K562 (cell line): ENCODE data around the gene NACC1. TPM values are rescaled to one million over a fixed set of nuclear protein-coding genes. Genes with fewer than 3 reads are reported as not detected.

Experiments used
- ATAC-seq: fragments of 200-7000 bp; cut with Tn5 transposase; 3 replicates; pipeline ENCODE4 v1.9.1; 2020; ENCODE audit warnings: moderate library complexity
- BruUV-seq: library from RNA; stranded (reverse); fragments of 400-500 nt; replicated peaks from 2 replicates; lab custom pipeline; 2021; lab: Mats Ljungman, UMichigan
- CTCF ChIA-PET: fragments of 300-600 bp; formaldehyde crosslinking; extraction: SDS; loops from one replicate; lab custom pipeline; 2021; ENCODE audit warnings: low intra/inter-chr PET ratio; lab: Yijun Ruan, JAX
- POLR2A ChIA-PET: fragments of 300-600, 350-650 bp; sonication (Branson Sonifier 250); formaldehyde crosslinking; extraction: SDS; loops from one replicate; lab custom pipeline; 2021; ENCODE audit warnings: antibody characterized with exemption, inconsistent platforms; lab: Yijun Ruan, JAX
- DNase-seq, 4 experiments: peaks; one replicate each; pipeline versions ENCODE4 v3.0.0 to v3.0.0-alpha.2; 2011 to 2018; ENCODE audit warnings: low spot score in 3 of 4, mixed read lengths in 3 of 4; ENCODE audit errors: extremely low read depth in 1 of 4
- FAIRE-seq: peaks from 2 replicates; lab custom pipeline; 2011; peaks lifted over from hg19 to GRCh38; lab: Jason Lieb, UNC
- H2AFZ ChIP-seq: 2 replicates; pipeline ENCODE4 v1.6.0; 2011; ENCODE audit warnings: low read depth, low read length, control low read depth, inconsistent platforms
- H3K27ac ChIP-seq: fragments of 200-600 bp; 3 replicates; pipeline ENCODE4 v1.8.0; 2011; ENCODE audit warnings: low read depth, mild to moderate bottlenecking, control low read depth, inconsistent platforms, low read length, moderate library complexity, mixed read lengths; ENCODE audit errors: extremely low read depth
- H3K27me3 ChIP-seq, 2 experiments: fragments of 300-600 bp in 1 of 2; 2 replicates in 1 of 2; 3 replicates in 1 of 2; pipeline versions ENCODE4 v1.6.0 to v1.8.0; 2011; ENCODE audit warnings: inconsistent platforms in 2 of 2, low read length in 2 of 2, mild to moderate bottlenecking in 1 of 2, mixed read lengths in 1 of 2, moderate library complexity in 1 of 2; ENCODE audit not compliant: control insufficient read depth in 2 of 2, insufficient read depth in 2 of 2
- H3K36me3 ChIP-seq: fragments of 300-600 bp; 3 replicates; pipeline ENCODE4 v1.8.0; 2011; ENCODE audit warnings: mild to moderate bottlenecking, low read length, inconsistent platforms; ENCODE audit not compliant: control insufficient read depth, insufficient read depth
- H3K4me1 ChIP-seq, 2 experiments: fragments of 200-600 bp in 1 of 2; replicated peaks in 1 of 2; 2 replicates in 1 of 2; 3 replicates in 1 of 2; pipeline versions ENCODE4 v1.5.1 to v1.8.0; 2011; ENCODE audit warnings: inconsistent platforms in 2 of 2, low read length in 2 of 2, mild to moderate bottlenecking in 1 of 2, mixed read lengths in 1 of 2, moderate library complexity in 1 of 2; ENCODE audit not compliant: control insufficient read depth in 2 of 2, insufficient read depth in 2 of 2
- H3K4me2 ChIP-seq: 2 replicates; pipeline ENCODE4 v1.6.1; 2011; ENCODE audit warnings: low read length, control low read depth, inconsistent platforms, mixed read lengths; ENCODE audit not compliant: insufficient read depth
- H3K4me3 ChIP-seq: fragments of 200-600 bp; sonication (generic), shearing (Covaris generic); 2 replicates; pipeline ENCODE4 v1.5.1; 2016; ENCODE audit warnings: control low read depth, inconsistent platforms
- H3K79me2 ChIP-seq: fragments of 200-600 bp; 3 replicates; pipeline ENCODE4 v1.8.0; 2011; ENCODE audit warnings: low read length, inconsistent platforms; ENCODE audit not compliant: control insufficient read depth, insufficient read depth
- H3K9ac ChIP-seq, 2 experiments: 2 replicates each; pipeline versions ENCODE4 v1.6.0 to v1.6.1; 2011; ENCODE audit warnings: low read depth in 2 of 2, low read length in 2 of 2, control low read depth in 1 of 2, inconsistent platforms in 1 of 2, mild to moderate bottlenecking in 1 of 2, mixed read lengths in 1 of 2; ENCODE audit not compliant: insufficient read depth in 1 of 2
- H3K9me1 ChIP-seq: one replicate; pipeline ENCODE4 v1.6.0; 2011; ENCODE audit warnings: inconsistent platforms, mild to moderate bottlenecking, low read length, moderate library complexity; ENCODE audit not compliant: control insufficient read depth, insufficient read depth
- H3K9me3 ChIP-seq: replicated peaks from 2 replicates; pipeline ENCODE4 v1.5.1; 2011; ENCODE audit warnings: low read depth, low read length, inconsistent platforms; ENCODE audit not compliant: control insufficient read depth, insufficient read depth
- H4K20me1 ChIP-seq: replicated peaks from 2 replicates; pipeline ENCODE4 v1.6.1; 2011; ENCODE audit warnings: low read length, inconsistent platforms, mixed read lengths; ENCODE audit not compliant: control insufficient read depth, insufficient read depth
- BMI1 ChIP-seq: fragments of 150-350 bp; IDR thresholded peaks from 2 replicates; pipeline ENCODE4 v1.6.1; 2014; ENCODE audit warnings: low read length
- DDX20 ChIP-seq: fragments of 450-650 bp; IDR thresholded peaks from 2 replicates; pipeline ENCODE4 v1.6.1; 2016; ENCODE audit warnings: missing genetic modification characterization, low read depth, mild to moderate bottlenecking, missing compliant biosample characterization, moderate library complexity
- KLF13 ChIP-seq: fragments of 450-650 bp; IDR thresholded peaks from 2 replicates; pipeline ENCODE4 v1.6.1; 2016; ENCODE audit warnings: missing genetic modification characterization, low read depth, mild to moderate bottlenecking, missing compliant biosample characterization, moderate library complexity, borderline replicate concordance
- POLR2B ChIP-seq: fragments of 450-650 bp; IDR thresholded peaks from 2 replicates; pipeline ENCODE4 v1.6.1; 2018; ENCODE audit warnings: low read depth; ENCODE audit not compliant: partially characterized antibody
- POLR2G ChIP-seq: fragments of 200-400 bp; formaldehyde crosslinking; IDR thresholded peaks from 2 replicates; pipeline ENCODE4 v1.6.1; 2017; ENCODE audit warnings: low read depth, mild to moderate bottlenecking, antibody characterized with exemption, low read length, moderate library complexity
- RAD51 ChIP-seq: fragments of 450-650 bp; IDR thresholded peaks from 2 replicates; pipeline ENCODE4 v1.7.1; 2016; ENCODE audit warnings: low read depth, mild to moderate bottlenecking, borderline replicate concordance
- RBFOX2 ChIP-seq: fragments of 200-400 bp; formaldehyde crosslinking; IDR thresholded peaks from 2 replicates; pipeline ENCODE4 v1.6.1; 2017; ENCODE audit warnings: low read depth, mild to moderate bottlenecking, low read length, moderate library complexity
- RCOR1 ChIP-seq, 2 experiments: IDR thresholded peaks; 2 replicates each; pipeline ENCODE4 v1.6.1; 2012; ENCODE audit warnings: low read depth in 2 of 2, low read length in 2 of 2, borderline replicate concordance in 1 of 2, improper control_type of control experiment in 1 of 2
- ZNF445 ChIP-seq: fragments of 250-450 bp; sonication (Bioruptor Pico); IDR thresholded peaks from 2 replicates; pipeline ENCODE4 v1.4.0; 2020; ENCODE audit warnings: low read depth, mild to moderate bottlenecking, moderate library complexity
- WGBS: fragments of 100-300 bp; shearing (Covaris generic); methylation state at CpG from one replicate; pipeline ENCODE4 v1.1.6; 2016; ENCODE audit warnings: low coverage, mixed read lengths; ENCODE audit not compliant: insufficient coverage; ENCODE audit errors: missing lambda C conversion rate; 5-methylcytosine and 5-hydroxymethylcytosine counted together
- in situ Hi-C: fragments of 300-500 bp; cut with MboI; formaldehyde crosslinking; loops from 4 replicates; pipeline ENCODE4 v1.15.0; 2018; ENCODE audit warnings: inconsistent platforms, mixed read lengths
- intact Hi-C: fragments of 100-400 bp; cut with micrococcal nuclease; formaldehyde crosslinking; loops from 2 replicates; pipeline ENCODE4 v1.14.2; 2022
- polyA plus RNA-seq, 8 experiments: library from polyadenylated mRNA; depleted of rRNA in 4 of 8; stranded (reverse) in 5 of 8; unstranded in 3 of 8; fragments of >200 nt; fragmentation: Nextera tagmentation in 2 of 8; fragmentation: Illumina TruSeq in 1 of 8; extraction: Ambion mirVana in 2 of 8; extraction: Trizol in 1 of 8; gene quantifications; 2 replicates each; pipeline versions ENCODE4 v1.2.1 to v1.2.3, GENCODE V29; 2011 to 2014; ENCODE audit warnings: inconsistent platforms in 1 of 8, missing spikeins in 1 of 8
- total RNA-seq, 7 experiments: library from RNA; depleted of rRNA in 6 of 7; stranded (reverse); fragments of >200 nt in 6 of 7; fragmentation: Illumina TruSeq in 2 of 7; extraction: Trizol in 2 of 7; gene quantifications; 2 replicates each; pipeline versions ENCODE4 v1.2.1 to v1.2.3, GENCODE V29; 2011 to 2021; ENCODE audit warnings: low replicate concordance in 1 of 7

The NACC1 gene
- total and polyA plus RNA-seq, 9 of the 15 experiments (the other 6 are each of a cell fraction or from before 2014, with no cell fraction given): 0.04 to 96.6 (median 25.8) TPM

DNA sequence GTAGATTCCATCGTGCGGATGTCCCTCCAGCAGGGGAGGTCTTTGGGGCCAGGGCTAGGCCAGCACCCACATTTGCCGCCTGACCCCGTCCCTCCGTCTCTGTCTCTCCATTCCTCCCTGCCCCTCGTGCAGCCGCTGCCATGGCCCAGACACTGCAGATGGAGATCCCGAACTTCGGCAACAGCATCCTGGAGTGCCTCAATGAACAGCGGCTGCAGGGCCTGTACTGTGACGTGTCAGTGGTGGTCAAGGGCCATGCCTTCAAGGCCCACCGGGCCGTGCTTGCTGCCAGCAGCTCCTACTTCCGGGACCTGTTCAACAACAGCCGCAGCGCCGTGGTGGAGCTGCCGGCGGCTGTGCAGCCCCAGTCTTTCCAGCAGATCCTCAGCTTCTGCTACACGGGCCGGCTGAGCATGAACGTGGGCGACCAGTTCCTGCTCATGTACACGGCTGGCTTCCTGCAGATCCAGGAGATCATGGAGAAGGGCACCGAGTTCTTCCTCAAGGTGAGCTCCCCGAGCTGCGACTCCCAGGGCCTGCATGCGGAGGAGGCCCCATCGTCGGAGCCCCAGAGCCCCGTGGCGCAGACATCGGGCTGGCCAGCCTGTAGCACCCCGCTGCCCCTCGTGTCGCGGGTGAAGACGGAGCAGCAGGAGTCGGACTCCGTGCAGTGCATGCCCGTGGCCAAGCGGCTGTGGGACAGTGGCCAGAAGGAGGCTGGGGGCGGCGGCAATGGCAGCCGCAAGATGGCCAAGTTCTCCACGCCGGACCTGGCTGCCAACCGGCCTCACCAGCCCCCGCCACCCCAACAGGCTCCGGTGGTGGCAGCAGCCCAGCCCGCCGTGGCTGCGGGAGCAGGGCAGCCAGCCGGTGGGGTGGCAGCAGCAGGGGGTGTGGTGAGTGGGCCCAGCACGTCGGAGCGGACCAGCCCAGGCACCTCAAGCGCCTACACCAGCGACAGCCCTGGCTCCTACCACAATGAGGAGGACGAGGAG lies 17.3 kb downstream of the NACC1 start:
- FAIRE-seq (no peak), DNase-seq (no peak), ATAC-seq (no peak)
- 98% methylated on average over 33 of the region's 60 CpGs for WGBS
- Histone ChIP-seq H3K9me1 (no peaks in the 10 kb centered on the region), H3K4me3 (no peak overlapping the region), H2AFZ (no peak overlapping the region), H3K4me2 (no peak overlapping the region), H3K27ac (no peak overlapping the region), H3K27me3 (no peaks in the 10 kb centered on the region), H3K79me2 (peaks cover 42% of the 10 kb centered on the region), H4K20me1 (peaks cover 22% of the 10 kb centered on the region), H3K4me1 (peaks cover 16 to 35% of the 10 kb centered on the region in 2 experiments), H3K9me3 (no peaks in the 10 kb centered on the region), H3K36me3 (peaks cover 86% of the 10 kb centered on the region), H3K9ac (peak overlapping the region in 1 of 2 experiments; percentile 13; a peak in 1 of 4 replicates)
- in situ Hi-C loops: no loop called here
- no peak for TF ChIP-seq RAD51
- peak; percentile 66 for TF ChIP-seq POLR2G
- no TSS peak for BruUV-seq
- POLR2A ChIA-PET: interaction anchor here (0.6 to 1.6 kb wide), 3 partner anchors 14 to 39 kb away, joined by 3 to 7 read pairs (median 3); partner anchors contain the start of gene STX10
- intact Hi-C loops: no loop called here
- CTCF ChIA-PET: no interaction called here

DNA sequence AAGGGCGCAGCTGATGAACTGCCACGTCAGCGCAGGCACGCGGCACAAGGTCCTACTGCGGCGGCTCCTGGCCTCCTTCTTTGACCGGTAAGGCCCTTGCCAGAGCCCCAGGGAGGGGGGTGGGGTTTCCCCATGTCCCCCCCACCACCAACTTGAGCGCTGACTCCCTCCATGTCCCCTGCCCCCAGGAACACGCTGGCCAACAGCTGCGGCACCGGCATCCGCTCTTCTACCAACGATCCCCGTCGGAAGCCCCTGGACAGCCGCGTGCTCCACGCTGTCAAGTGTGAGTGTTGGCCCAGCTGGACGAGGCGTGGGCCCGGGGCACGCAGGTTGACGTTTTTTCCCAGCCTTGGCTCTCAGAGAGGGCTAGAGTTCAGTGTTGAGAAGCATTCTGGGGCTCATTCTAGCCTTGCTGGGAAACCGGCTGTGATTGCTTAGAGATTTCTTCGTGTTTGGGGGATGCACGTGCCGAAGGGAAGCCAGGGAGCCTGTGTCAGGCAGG lies 19.3 kb downstream of the NACC1 start:
- Histone ChIP-seq H3K27me3 (no peaks in the 10 kb centered on the region), H3K79me2 (peaks cover 28% of the 10 kb centered on the region), H3K9ac (no peak overlapping the region; a peak in 1 of 4 replicates), H3K9me3 (no peaks in the 10 kb centered on the region), H3K4me1 (peaks cover 5 to 32% of the 10 kb centered on the region in 2 experiments; a peak in 4 of 5 replicates), H3K27ac (no peak overlapping the region), H3K4me2 (no peak overlapping the region), H3K36me3 (peaks cover 75% of the 10 kb centered on the region), H4K20me1 (peaks cover 11% of the 10 kb centered on the region; the same call in 1 of the 2 replicates), H3K9me1 (no peaks in the 10 kb centered on the region), H2AFZ (no peak overlapping the region), H3K4me3 (no peak overlapping the region)
- CTCF ChIA-PET: no interaction called here
- POLR2A ChIA-PET: interaction anchor here (1.0 to 1.7 kb wide), 2 partner anchors 12 to 15 kb away, joined by 4 to 6 read pairs; no protein-coding TSS in a partner anchor
- ATAC-seq (no peak), DNase-seq (no peak), FAIRE-seq (no peak)
- in situ Hi-C loops: no loop called here
- no TSS peak for BruUV-seq
- WGBS: 90% methylated on average over 25 of the region's 28 CpGs
- intact Hi-C loops: no loop called here
- no peak for TF ChIP-seq RCOR1 (IDR thresholded peaks at IDR 0.05; ENCODE audit: borderline replicate concordance in 1 of 2, low read depth in 2 of 2, low read length in 2 of 2)
- no peak for TF ChIP-seq POLR2B
- TF ChIP-seq ZNF445 (CRISPR knock-in tag): no peak
- TF ChIP-seq RBFOX2: peak; percentile 28; the same call in 1 of the 2 replicates
- no peak for TF ChIP-seq BMI1
- TF ChIP-seq POLR2G: peak; percentile 57
- TF ChIP-seq KLF13 (tag): no peak
- TF ChIP-seq DDX20 (tag): no peak
